DOHH2 (cell line): ENCODE results near the gene CD72.

Experiments used
- H3F3A ChIP-seq: fragments of 200-600 bp; sonication (generic), shearing (Covaris generic); 2 replicates; pipeline ENCODE4 v1.6.0; 2016; ENCODE audit warnings: antibody characterized with exemption, mild to moderate bottlenecking; ENCODE audit not compliant: control insufficient read depth, insufficient read depth
- H3K27ac ChIP-seq: fragments of 200-600 bp; sonication (generic); 2 replicates; pipeline ENCODE4 v1.5.1; 2014; ENCODE audit warnings: low read depth, mild to moderate bottlenecking, low read length, moderate library complexity
- H3K27me3 ChIP-seq: fragments of 200-600 bp; sonication (generic); 2 replicates; pipeline ENCODE4 v1.6.1; 2014; ENCODE audit warnings: mild to moderate bottlenecking, low read length, mixed read lengths; ENCODE audit not compliant: control insufficient read depth
- H3K36me3 ChIP-seq: fragments of 200-600 bp; sonication (generic); 2 replicates; pipeline ENCODE4 v1.6.1; 2014; ENCODE audit warnings: mild to moderate bottlenecking, low read length, moderate library complexity, mixed read lengths; ENCODE audit not compliant: control insufficient read depth
- H3K4me1 ChIP-seq: fragments of 200-600 bp; sonication (generic); 2 replicates; pipeline ENCODE4 v1.6.1; 2014; ENCODE audit warnings: mild to moderate bottlenecking, low read length, mixed read lengths; ENCODE audit not compliant: control insufficient read depth
- H3K4me2 ChIP-seq: fragments of 200-600 bp; sonication (generic); 2 replicates; pipeline ENCODE4 v1.6.0; 2014; ENCODE audit warnings: mild to moderate bottlenecking, low read length, moderate library complexity
- H3K4me3 ChIP-seq: fragments of 200-600 bp; sonication (generic); 2 replicates; pipeline ENCODE4 v1.5.1; 2014; ENCODE audit warnings: mild to moderate bottlenecking, low read length, mixed read lengths
- H3K79me2 ChIP-seq: fragments of 200-600 bp; sonication (generic); 2 replicates; pipeline ENCODE4 v1.6.1; 2014; ENCODE audit warnings: mild to moderate bottlenecking, low read length, mixed read lengths; ENCODE audit not compliant: control insufficient read depth
- H3K9me2 ChIP-seq: fragments of 200-600 bp; sonication (generic); replicated peaks from 2 replicates; pipeline ENCODE4 v1.6.1; 2014; ENCODE audit warnings: mild to moderate bottlenecking, low read length, mixed read lengths; ENCODE audit not compliant: control insufficient read depth
- H3K9me3 ChIP-seq: fragments of 200-600 bp; sonication (generic); 2 replicates; pipeline ENCODE4 v1.6.1; 2014; ENCODE audit warnings: antibody characterized with exemption, low read length, mixed read lengths; ENCODE audit not compliant: control insufficient read depth, insufficient read depth
- H4K20me1 ChIP-seq: fragments of 200-600 bp; sonication (generic); 2 replicates; pipeline ENCODE4 v1.6.0; 2014; ENCODE audit warnings: low read depth, mild to moderate bottlenecking, antibody characterized with exemption, low read length, moderate library complexity; ENCODE audit not compliant: control insufficient read depth, insufficient read depth
- CTCF ChIP-seq: fragments of 200-600 bp; sonication (generic); IDR thresholded peaks from one replicate; pipeline ENCODE4 v1.5.1; 2014; ENCODE audit warnings: antibody characterized with exemption, mild to moderate bottlenecking, low read depth, low read length; ENCODE audit not compliant: poor library complexity, severe bottlenecking
- EZH2phosphoT487 ChIP-seq: fragments of 200-600 bp; sonication (generic); IDR thresholded peaks from 2 replicates; pipeline ENCODE4 v1.6.1; 2017; ENCODE audit warnings: borderline replicate concordance, mild to moderate bottlenecking, antibody characterized with exemption, low read length, moderate library complexity, mixed read lengths

Gene CD72

GRCh38 chr9:35657546-35658136, 39.4 kb upstream of the CD72 start, which contains the start of gene RMRP:
RMRP (minus strand) TSS chr9:35658019.
- H3K27ac ChIP-seq = peak within 1 kb of the TSS; percentile 71
- H3F3A ChIP-seq = peaks cover 14% of the 10 kb centered on the region
- H3K79me2 ChIP-seq = peaks cover 24% of the 10 kb centered on the region
- no peaks in the 10 kb centered on the region for H3K9me3 ChIP-seq
- no peaks in the 10 kb centered on the region for H4K20me1 ChIP-seq
- no peaks in the 10 kb centered on the region for H3K9me2 ChIP-seq
- TF ChIP-seq EZH2phosphoT487 = no peak
- peaks cover 36% of the 10 kb centered on the region for H3K36me3 ChIP-seq
- H3K27me3 ChIP-seq = no peaks in the 10 kb centered on the region
- H3K4me2 ChIP-seq = peak within 1 kb of the TSS; percentile 78
- H3K4me1 ChIP-seq = peaks cover 49% of the 10 kb centered on the region
- H3K4me3 ChIP-seq = peak within 1 kb of the TSS; percentile 82

GRCh38 chr9:35656831-35657545, 38.8 kb upstream of the CD72 start:
- TF ChIP-seq EZH2phosphoT487 (no peak), CTCF (no peak)
- H4K20me1 ChIP-seq = no peaks in the 10 kb centered on the region
- peaks cover 47% of the 10 kb centered on the region for H3K4me1 ChIP-seq
- H3K27me3 ChIP-seq = no peaks in the 10 kb centered on the region
- H3K79me2 ChIP-seq = peaks cover 18% of the 10 kb centered on the region
- peak overlapping the region; percentile 78 for H3K4me2 ChIP-seq
- peak overlapping the region; percentile 71; the same call in 1 of the 2 replicates for H3K27ac ChIP-seq
- peaks cover 14% of the 10 kb centered on the region for H3F3A ChIP-seq
- H3K9me2 ChIP-seq = no peaks in the 10 kb centered on the region
- H3K4me3 ChIP-seq = peak overlapping the region; percentile 82
- peaks cover 29% of the 10 kb centered on the region for H3K36me3 ChIP-seq
- no peaks in the 10 kb centered on the region for H3K9me3 ChIP-seq

GRCh38 chr9:35656348-35656747, 38.1 kb upstream of the CD72 start:
- Histone ChIP-seq H3K4me1 (peaks cover 49% of the 10 kb centered on the region), H3K27me3 (no peaks in the 10 kb centered on the region), H3F3A (peaks cover 13% of the 10 kb centered on the region), H4K20me1 (no peaks in the 10 kb centered on the region), H3K27ac (no peak overlapping the region), H3K79me2 (peaks cover 14% of the 10 kb centered on the region), H3K36me3 (peaks cover 25% of the 10 kb centered on the region), H3K9me3 (no peaks in the 10 kb centered on the region), H3K4me3 (no peak overlapping the region), H3K9me2 (no peaks in the 10 kb centered on the region), H3K4me2 (no peak overlapping the region)
- TF ChIP-seq EZH2phosphoT487 (no peak), CTCF (no peak)

- TF ChIP-seq CTCF = no peak
- peaks cover 45% of the 10 kb centered on the region for H3K4me1 ChIP-seq
Measured at GRCh38 chr9:35653611-35654010, 35.4 kb upstream of the CD72 start.

More at GRCh38 chr9:35653611-35654010, 35.4 kb upstream of the CD72 start:
- Histone ChIP-seq H3K4me3 (no peak overlapping the region), H3K27ac (no peak overlapping the region), H3K4me2 (no peak overlapping the region), H3K9me2 (no peaks in the 10 kb centered on the region), H3K9me3 (no peaks in the 10 kb centered on the region), H3K79me2 (peaks cover 19% of the 10 kb centered on the region), H3K27me3 (no peaks in the 10 kb centered on the region), H4K20me1 (no peaks in the 10 kb centered on the region), H3F3A (peaks cover 22% of the 10 kb centered on the region), H3K36me3 (peaks cover 14% of the 10 kb centered on the region)
